Neural progenitor cell (in vitro differentiated cells): ENCODE measurements around the gene ASB13. TPM values are rescaled to one million over a fixed set of nuclear protein-coding genes. Genes with fewer than 3 reads are reported as not detected.

Source experiments
- DNase-seq: peaks from one replicate; pipeline ENCODE4 v3.0.0-alpha.2; 2016; ENCODE audit warnings: low spot score
- H2AFZ ChIP-seq: fragments of 200-600 bp; sonication (generic); replicated peaks from 2 replicates; pipeline ENCODE4 v1.6.1; 2016; ENCODE audit warnings: antibody characterized with exemption
- H3F3A ChIP-seq: fragments of 200-600 bp; sonication (generic); 2 replicates; pipeline ENCODE4 v1.6.1; 2016; ENCODE audit warnings: antibody characterized with exemption, low read depth
- H3K27ac ChIP-seq: fragments of 200-600 bp; sonication (generic); 2 replicates; pipeline ENCODE4 v1.5.1; 2016; ENCODE audit warnings: mild to moderate bottlenecking
- H3K27me3 ChIP-seq: fragments of 200-600 bp; sonication (generic); 2 replicates; pipeline ENCODE4 v1.6.1; 2016; ENCODE audit warnings: mild to moderate bottlenecking, moderate library complexity
- H3K36me3 ChIP-seq: fragments of 200-600 bp; sonication (generic); 2 replicates; pipeline ENCODE4 v1.5.1; 2016
- H3K4me1 ChIP-seq: fragments of 200-600 bp; sonication (generic); 2 replicates; pipeline ENCODE4 v1.6.1; 2016; ENCODE audit warnings: mixed run types
- H3K4me2 ChIP-seq: fragments of 200-600 bp; sonication (generic); 2 replicates; pipeline ENCODE4 v1.6.1; 2016
- H3K4me3 ChIP-seq: fragments of 200-600 bp; sonication (generic); 2 replicates; pipeline ENCODE4 v1.5.1; 2016
- H3K79me2 ChIP-seq: fragments of 200-600 bp; sonication (generic); 2 replicates; pipeline ENCODE4 v1.6.1; 2016; ENCODE audit warnings: low read depth
- H3K9ac ChIP-seq: fragments of 200-600 bp; sonication (generic); 2 replicates; pipeline ENCODE4 v1.6.1; 2016
- H3K9me3 ChIP-seq: fragments of 200-600 bp; sonication (generic); 2 replicates; pipeline ENCODE4 v1.5.1; 2016; ENCODE audit warnings: low read depth
- H4K20me1 ChIP-seq: fragments of 200-600 bp; sonication (generic); 2 replicates; pipeline ENCODE4 v1.6.1; 2016; ENCODE audit warnings: low read depth
- H3K27ac Mint-ChIP-seq: 3 replicates; pipeline ENCODE4 v1.8.0; 2021; ENCODE audit warnings: mixed read lengths
- H3K27me3 Mint-ChIP-seq: 2 replicates; pipeline ENCODE4 v1.8.0; 2022; ENCODE audit warnings: low read depth, mild to moderate bottlenecking, inconsistent platforms, moderate library complexity, mixed read lengths; ENCODE audit not compliant: insufficient read depth
- H3K36me3 Mint-ChIP-seq: 3 replicates; pipeline ENCODE4 v1.8.0; 2021; ENCODE audit warnings: mixed read lengths
- H3K4me1 Mint-ChIP-seq: 3 replicates; pipeline ENCODE4 v1.8.0; 2021; ENCODE audit warnings: mixed read lengths
- H3K4me3 Mint-ChIP-seq: 3 replicates; pipeline ENCODE4 v1.8.0; 2021; ENCODE audit warnings: mild to moderate bottlenecking, moderate library complexity, mixed read lengths
- H3K9me3 Mint-ChIP-seq: 3 replicates; pipeline ENCODE4 v1.8.0; 2020; ENCODE audit warnings: mixed read lengths
- CTCF ChIP-seq: fragments of 200-600 bp; sonication (generic); IDR thresholded peaks from 2 replicates; pipeline ENCODE4 v1.5.1; 2017; ENCODE audit warnings: antibody characterized with exemption, mild to moderate bottlenecking
- EZH2 ChIP-seq: fragments of 200-600 bp; sonication (generic); IDR thresholded peaks from 2 replicates; pipeline ENCODE4 v1.6.1; 2017; ENCODE audit warnings: antibody characterized with exemption, mild to moderate bottlenecking, moderate library complexity
- EZH2phosphoT487 ChIP-seq: fragments of 200-600 bp; sonication (generic); IDR thresholded peaks from 2 replicates; pipeline ENCODE4 v1.6.1; 2017; ENCODE audit warnings: antibody characterized with exemption
- total RNA-seq: library from RNA; depleted of rRNA; stranded (reverse); fragments of >200 nt; gene quantifications from 2 replicates; pipeline ENCODE4 v1.2.3, GENCODE V29; 2015; ENCODE audit warnings: low replicate concordance

ASB13 gene
- total RNA-seq, 1 donor from 2014 or later, result 15.0 TPM

GRCh38 chr10:5598085-5598690 lies 68.2 kb downstream of the ASB13 start:
- Mint-ChIP-seq H3K4me1 (peaks cover 39% of the 10 kb centered on the region), H3K4me3 (no peak overlapping the region), H3K9me3 (no peaks in the 10 kb centered on the region), H3K27me3 (peaks cover 3% of the 10 kb centered on the region), H3K36me3 (no peaks in the 10 kb centered on the region), H3K27ac (peak overlapping the region; percentile 0)
- H3K4me1 ChIP-seq, result peaks cover 6% of the 10 kb centered on the region
- no peaks in the 10 kb centered on the region for H4K20me1 ChIP-seq
- H3K79me2 ChIP-seq, result no peaks in the 10 kb centered on the region
- H3K36me3 ChIP-seq, result no peaks in the 10 kb centered on the region
- H2AFZ ChIP-seq, result no peak overlapping the region
- H3K27me3 ChIP-seq, result no peaks in the 10 kb centered on the region
- no peak overlapping the region for H3K4me2 ChIP-seq
- H3K27ac ChIP-seq, result no peak overlapping the region
- H3F3A ChIP-seq, result no peaks in the 10 kb centered on the region
- TF ChIP-seq CTCF, result no peak
- TF ChIP-seq EZH2phosphoT487, result no peak
- no peak for TF ChIP-seq EZH2
- no peak overlapping the region for H3K4me3 ChIP-seq
- DNase-seq, result no peak
- H3K9ac ChIP-seq, result no peak overlapping the region
- no peaks in the 10 kb centered on the region for H3K9me3 ChIP-seq

- H3K36me3 Mint-ChIP-seq, result no peaks in the 10 kb centered on the region
- H3K9ac ChIP-seq, result no peak overlapping the region
Measured at GRCh38 chr10:5596611-5597341, 69.6 kb downstream of the ASB13 start.

GRCh38 chr10:5595994-5596471 lies 70.4 kb downstream of the ASB13 start:
- no peak for DNase-seq
- H3K9me3 ChIP-seq, result no peaks in the 10 kb centered on the region
- H3K79me2 ChIP-seq, result no peaks in the 10 kb centered on the region
- Mint-ChIP-seq H3K36me3 (no peaks in the 10 kb centered on the region), H3K27ac (no peak overlapping the region), H3K27me3 (peaks cover 5% of the 10 kb centered on the region), H3K4me1 (peaks cover 56% of the 10 kb centered on the region), H3K9me3 (no peaks in the 10 kb centered on the region), H3K4me3 (no peak overlapping the region)
- H3K27me3 ChIP-seq, result no peaks in the 10 kb centered on the region
- H3K36me3 ChIP-seq, result no peaks in the 10 kb centered on the region
- no peaks in the 10 kb centered on the region for H4K20me1 ChIP-seq
- no peak overlapping the region for H3K9ac ChIP-seq
- H2AFZ ChIP-seq, result no peak overlapping the region
- H3K4me2 ChIP-seq, result no peak overlapping the region
- H3K27ac ChIP-seq, result no peak overlapping the region
- no peak for TF ChIP-seq EZH2
- no peak for TF ChIP-seq EZH2phosphoT487
- TF ChIP-seq CTCF, result no peak
- H3F3A ChIP-seq, result peaks cover 4% of the 10 kb centered on the region
- no peak overlapping the region for H3K4me3 ChIP-seq
- H3K4me1 ChIP-seq, result peaks cover 13% of the 10 kb centered on the region

More at GRCh38 chr10:5596611-5597341, 69.6 kb downstream of the ASB13 start:
- Histone ChIP-seq H2AFZ (no peak overlapping the region), H3K36me3 (no peaks in the 10 kb centered on the region), H3K9me3 (no peaks in the 10 kb centered on the region), H3K79me2 (no peaks in the 10 kb centered on the region), H3K4me1 (peaks cover 6% of the 10 kb centered on the region), H3K4me3 (no peak overlapping the region), H3K4me2 (no peak overlapping the region), H4K20me1 (no peaks in the 10 kb centered on the region), H3F3A (no peaks in the 10 kb centered on the region), H3K27ac (no peak overlapping the region), H3K27me3 (no peaks in the 10 kb centered on the region)
- Mint-ChIP-seq H3K4me3 (no peak overlapping the region), H3K27ac (peak overlapping the region; percentile 93), H3K27me3 (peaks cover 5% of the 10 kb centered on the region), H3K9me3 (no peaks in the 10 kb centered on the region), H3K4me1 (peaks cover 49% of the 10 kb centered on the region)
- no peak for DNase-seq
- TF ChIP-seq EZH2 (no peak), CTCF (no peak), EZH2phosphoT487 (no peak)
